A549 (cell line): Measurements from ENCODE around the gene ACRBP. TPM values are rescaled to one million over a fixed set of nuclear protein-coding genes. Genes with fewer than 3 reads are reported as not detected.

Experiments
- ATAC-seq, 2 experiments: fragments of 200-7000 bp in 1 of 2; fragments of >200 bp in 1 of 2; cut with Nextera tagmentation in 1 of 2; cut with Tn5 transposase in 1 of 2; 3 replicates each; pipeline versions ENCODE4 v1.8.0 to v1.9.1; 2018 to 2020; ENCODE audit warnings: mild to moderate bottlenecking in 1 of 2, moderate library complexity in 1 of 2
- CTCF ChIA-PET: fragments of 300-600 bp; sonication (Branson Sonifier 250); formaldehyde crosslinking; extraction: SDS; loops from one replicate; lab custom pipeline; 2021; ENCODE audit warnings: antibody characterized with exemption, inconsistent platforms; lab: Yijun Ruan, JAX
- POLR2A ChIA-PET: fragments of 350-600 bp; formaldehyde crosslinking; extraction: SDS; loops from one replicate; lab custom pipeline; 2021; ENCODE audit warnings: antibody characterized with exemption, inconsistent platforms; lab: Yijun Ruan, JAX
- DNase-seq, 2 experiments: peaks; one replicate each; pipeline versions ENCODE4 v3.0.0 to v3.0.0-alpha.2; 2011 to 2016; ENCODE audit warnings: low read depth in 1 of 2, low spot score in 1 of 2
- FAIRE-seq: peaks from 2 replicates; lab custom pipeline; 2011; peaks lifted over from hg19 to GRCh38; lab: Jason Lieb, UNC
- H3K27ac ChIP-seq, 2 experiments: fragments of >200 bp; sonication (Bioruptor Twin); formaldehyde crosslinking; 3 replicates each; pipeline ENCODE4 v1.5.1; 2016 to 2017
- H3K4me1 ChIP-seq: fragments of >200 bp; sonication (Bioruptor Twin); formaldehyde crosslinking; 3 replicates; pipeline ENCODE4 v1.6.1; 2016
- H3K4me2 ChIP-seq: fragments of >200 bp; sonication (Bioruptor Twin); formaldehyde crosslinking; 3 replicates; pipeline ENCODE4 v1.6.1; 2016
- H3K4me3 ChIP-seq: fragments of >200 bp; sonication (Bioruptor Twin); formaldehyde crosslinking; 3 replicates; pipeline ENCODE4 v1.5.1; 2016
- H3K9me3 ChIP-seq: fragments of >200 bp; sonication (Bioruptor Twin); formaldehyde crosslinking; 3 replicates; pipeline ENCODE4 v1.6.1; 2016
- BCL3 ChIP-seq: fragments of >200 bp; sonication (Bioruptor Twin); formaldehyde crosslinking; IDR thresholded peaks from 3 replicates; pipeline ENCODE4 v1.6.1; 2016
- CBX2 ChIP-seq: fragments of 200-600 bp; sonication (generic); IDR thresholded peaks from 2 replicates; pipeline ENCODE4 v1.6.1; 2016; ENCODE audit warnings: low read depth, mild to moderate bottlenecking, borderline replicate concordance
- CBX8 ChIP-seq: fragments of 200-600 bp; sonication (generic); IDR thresholded peaks from 2 replicates; pipeline ENCODE4 v1.6.1; 2016
- CHD4 ChIP-seq: fragments of 200-600 bp; sonication (generic); IDR thresholded peaks from 2 replicates; pipeline ENCODE4 v1.6.1; 2016; ENCODE audit warnings: antibody characterized with exemption, mild to moderate bottlenecking, borderline replicate concordance
- ELK1 ChIP-seq: fragments of 150-350 bp; IDR thresholded peaks from 2 replicates; pipeline ENCODE4 v1.6.1; 2014; ENCODE audit warnings: low read depth, mild to moderate bottlenecking, low read length
- FOXS1 ChIP-seq: fragments of 250-450 bp; sonication (Bioruptor Pico); IDR thresholded peaks from 2 replicates; pipeline ENCODE4 v1.5.0; 2020; ENCODE audit warnings: mild to moderate bottlenecking, moderate library complexity
- GATA3 ChIP-seq: IDR thresholded peaks from 2 replicates; pipeline ENCODE4 v1.6.1; 2012; ENCODE audit warnings: borderline replicate concordance
- HDAC2 ChIP-seq: fragments of 200-600 bp; sonication (generic); IDR thresholded peaks from 2 replicates; pipeline ENCODE4 v1.6.1; 2016
- HES2 ChIP-seq: fragments of >200 bp; sonication (Bioruptor Twin); formaldehyde crosslinking; IDR thresholded peaks from 2 replicates; pipeline ENCODE4 v1.6.1; 2016
- HEYL ChIP-seq: fragments of 250-450 bp; sonication (Bioruptor Pico); IDR thresholded peaks from 2 replicates; pipeline ENCODE4 v1.8.0; 2021; ENCODE audit warnings: mild to moderate bottlenecking, moderate library complexity
- HOXA7 ChIP-seq: fragments of 250-450 bp; sonication (Bioruptor Pico); IDR thresholded peaks from 2 replicates; pipeline ENCODE4 v1.5.0; 2020; ENCODE audit warnings: mild to moderate bottlenecking, moderate library complexity
- HOXB13 ChIP-seq: fragments of 250-450 bp; sonication (Bioruptor Pico); IDR thresholded peaks from 2 replicates; pipeline ENCODE4 v1.5.0; 2020; ENCODE audit warnings: low read depth, mild to moderate bottlenecking, moderate library complexity
- MAFK ChIP-seq: fragments of 450-650 bp; IDR thresholded peaks from 2 replicates; pipeline ENCODE4 v1.6.1; 2014; ENCODE audit not compliant: partially characterized antibody
- MYC ChIP-seq: IDR thresholded peaks from 2 replicates; pipeline ENCODE4 v1.6.1; 2012; ENCODE audit warnings: mild to moderate bottlenecking, inconsistent platforms, low read length, improper control_type of control experiment, borderline replicate concordance
- NPAS2 ChIP-seq: fragments of 250-450 bp; sonication (Bioruptor Pico); IDR thresholded peaks from 2 replicates; pipeline ENCODE4 v1.8.0; 2022; ENCODE audit warnings: mild to moderate bottlenecking, moderate library complexity, borderline replicate concordance
- PBX3 ChIP-seq: IDR thresholded peaks from 2 replicates; pipeline ENCODE4 v1.6.1; 2012
- PHF8 ChIP-seq: fragments of 200-600 bp; sonication (generic); IDR thresholded peaks from 2 replicates; pipeline ENCODE4 v1.6.1; 2016; ENCODE audit warnings: low read depth, mild to moderate bottlenecking, antibody characterized with exemption, moderate library complexity, borderline replicate concordance
- POLR2A ChIP-seq: IDR thresholded peaks from 2 replicates; pipeline ENCODE4 v1.6.1; 2012; ENCODE audit warnings: mild to moderate bottlenecking, low read length
- POLR2AphosphoS2 ChIP-seq: conservative IDR thresholded peaks from 2 replicates; pipeline ENCODE4 v1.6.1; 2012; ENCODE audit warnings: low read length, improper control_type of control experiment, inconsistent platforms
- RCOR1 ChIP-seq: fragments of 150-350 bp; IDR thresholded peaks from 2 replicates; pipeline ENCODE4 v1.6.1; 2014; ENCODE audit warnings: antibody characterized with exemption, low read length, low read depth
- RFX5 ChIP-seq: fragments of 450-650 bp; IDR thresholded peaks from 2 replicates; pipeline ENCODE4 v1.7.1; 2014; ENCODE audit warnings: antibody characterized with exemption, mild to moderate bottlenecking, moderate library complexity
- TFCP2L1 ChIP-seq: fragments of 250-450 bp; sonication (Bioruptor Pico); IDR thresholded peaks from 2 replicates; pipeline ENCODE4 v1.5.0; 2021; ENCODE audit warnings: mild to moderate bottlenecking
- TP53 ChIP-seq: fragments of 250-450 bp; sonication (Bioruptor Pico); IDR thresholded peaks from 2 replicates; pipeline ENCODE4 v1.5.0; 2021; ENCODE audit warnings: mild to moderate bottlenecking, moderate library complexity
- ZC3H11A ChIP-seq: fragments of 450-650 bp; IDR thresholded peaks from 2 replicates; pipeline ENCODE4 v1.6.1; 2014; ENCODE audit warnings: antibody characterized with exemption, mild to moderate bottlenecking
- ZNF302 ChIP-seq: fragments of 250-450 bp; sonication (Bioruptor Pico); IDR thresholded peaks from 2 replicates; pipeline ENCODE4 v1.9.0; 2021; ENCODE audit warnings: inconsistent platforms, mild to moderate bottlenecking, moderate library complexity
- WGBS: methylation state at CpG from one replicate; pipeline ENCODE4 v1.1.6; 2017; ENCODE audit errors: missing lambda C conversion rate; 5-methylcytosine and 5-hydroxymethylcytosine counted together
- polyA plus RNA-seq, 4 experiments: library from polyadenylated mRNA; depleted of rRNA in 3 of 4; stranded (reverse); fragments of >200 nt; fragmentation: RNase III in 1 of 4; extraction: RNeasy Plus Mini Kit Qiagen cat#74134 plus additional on column Dnase treatment in 1 of 4; gene quantifications; 2 replicates in 3 of 4; 3 replicates in 1 of 4; pipeline ENCODE4 v1.2.3, GENCODE V29; 2011 to 2017
- TF ChIP-seq, protein P1 (sequence below): IDR thresholded peaks from 2 replicates; pipeline ENCODE4 v1.6.1; 2012; ENCODE audit warnings: low read depth, borderline replicate concordance
- TF ChIP-seq, protein P2 (sequence below): IDR thresholded peaks from 2 replicates; pipeline ENCODE4 v1.6.1; 2012
- TF ChIP-seq, protein P3 (sequence below): fragments of 250-450 bp; sonication (Bioruptor Pico); IDR thresholded peaks from 2 replicates; pipeline ENCODE4 v1.5.0; 2021; ENCODE audit warnings: mild to moderate bottlenecking, moderate library complexity, borderline replicate concordance

The ACRBP gene
- polyA plus RNA-seq, 2 of the 4 experiments (the other 2 are of a cell fraction) = 0.34 to 0.70 TPM

GRCh38 chr12:6635375-6635855, 11.8 kb downstream of the ACRBP start:
- no peaks in the 10 kb centered on the region for H3K9me3 ChIP-seq
- WGBS = 60% methylated on average over 5 of the region's 5 CpGs
- H3K27ac ChIP-seq = peak overlapping the region; percentile 56 to 63; a peak in 4 of 6 replicates
- CTCF ChIA-PET = interaction anchor here (1.1 to 1.5 kb wide), 3 partner anchors 8 to 22 kb away, joined by 3 to 4 read pairs (median 3); no protein-coding TSS in a partner anchor
- FAIRE-seq = no peak
- no peak for DNase-seq
- peak overlapping the region; percentile 74 for H3K4me2 ChIP-seq
- TF ChIP-seq MYC (no peak), HDAC2 (no peak), POLR2A (no peak), CBX8 (no peak), TFCP2L1 (CRISPR knock-in tag) (no peak), CBX2 (no peak), TP53 (CRISPR knock-in tag) (no peak), RFX5 (no peak), HOXA7 (CRISPR knock-in tag) (no peak), HEYL (CRISPR knock-in tag) (no peak), ELK1 (no peak), ZNF302 (CRISPR knock-in tag) (no peak), GATA3 (no peak)
- TF ChIP-seq, protein P1, sequence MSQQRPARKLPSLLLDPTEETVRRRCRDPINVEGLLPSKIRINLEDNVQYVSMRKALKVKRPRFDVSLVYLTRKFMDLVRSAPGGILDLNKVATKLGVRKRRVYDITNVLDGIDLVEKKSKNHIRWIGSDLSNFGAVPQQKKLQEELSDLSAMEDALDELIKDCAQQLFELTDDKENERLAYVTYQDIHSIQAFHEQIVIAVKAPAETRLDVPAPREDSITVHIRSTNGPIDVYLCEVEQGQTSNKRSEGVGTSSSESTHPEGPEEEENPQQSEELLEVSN = no peak
- TF ChIP-seq, protein P2, sequence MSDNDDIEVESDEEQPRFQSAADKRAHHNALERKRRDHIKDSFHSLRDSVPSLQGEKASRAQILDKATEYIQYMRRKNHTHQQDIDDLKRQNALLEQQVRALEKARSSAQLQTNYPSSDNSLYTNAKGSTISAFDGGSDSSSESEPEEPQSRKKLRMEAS = no peak
- peaks cover 26% of the 10 kb centered on the region for H3K4me1 ChIP-seq
- POLR2A ChIA-PET = interaction anchor here (0.7 kb wide), 1 partner anchor 54 kb away, joined by 3 read pairs; the partner anchor contains the start of gene ZNF384
- no peak overlapping the region for H3K4me3 ChIP-seq
- ATAC-seq = no peak

- FAIRE-seq (no peak), DNase-seq (no peak), ATAC-seq (peak; percentile 32 to 44; a peak in 5 of 6 replicates)
- H3K27ac ChIP-seq = peak overlapping the region in 1 of 2 experiments; percentile 61; a peak in 2 of 6 replicates
- peak overlapping the region; percentile 35 for H3K4me2 ChIP-seq
- no peaks in the 10 kb centered on the region for H3K9me3 ChIP-seq
- 65% methylated on average over 21 of the region's 21 CpGs for WGBS
- H3K4me1 ChIP-seq = peaks cover 26% of the 10 kb centered on the region
- POLR2A ChIA-PET = no interaction called here
- CTCF ChIA-PET = interaction anchor here (0.8 to 2.6 kb wide), 4 partner anchors 8 to 240 kb away, joined by 3 to 9 read pairs (median 6); no protein-coding TSS in a partner anchor
- no peak overlapping the region for H3K4me3 ChIP-seq
- TF ChIP-seq POLR2AphosphoS2 = no peak
- TF ChIP-seq PBX3 = no peak
- TF ChIP-seq HOXB13 (CRISPR knock-in tag) = no peak
- TF ChIP-seq NPAS2 (CRISPR knock-in tag) = no peak
- no peak for TF ChIP-seq HES2
- TF ChIP-seq RFX5 = no peak
- TF ChIP-seq ZC3H11A = no peak
- TF ChIP-seq RCOR1 = no peak
- no peak for TF ChIP-seq FOXS1 (CRISPR knock-in tag)
- TF ChIP-seq, protein P1 = no peak
- no peak for TF ChIP-seq ZNF302 (CRISPR knock-in tag)
- TF ChIP-seq HOXA7 (CRISPR knock-in tag) = no peak
- TF ChIP-seq BCL3 = no peak
- no peak for TF ChIP-seq PHF8
- TF ChIP-seq, protein P3, sequence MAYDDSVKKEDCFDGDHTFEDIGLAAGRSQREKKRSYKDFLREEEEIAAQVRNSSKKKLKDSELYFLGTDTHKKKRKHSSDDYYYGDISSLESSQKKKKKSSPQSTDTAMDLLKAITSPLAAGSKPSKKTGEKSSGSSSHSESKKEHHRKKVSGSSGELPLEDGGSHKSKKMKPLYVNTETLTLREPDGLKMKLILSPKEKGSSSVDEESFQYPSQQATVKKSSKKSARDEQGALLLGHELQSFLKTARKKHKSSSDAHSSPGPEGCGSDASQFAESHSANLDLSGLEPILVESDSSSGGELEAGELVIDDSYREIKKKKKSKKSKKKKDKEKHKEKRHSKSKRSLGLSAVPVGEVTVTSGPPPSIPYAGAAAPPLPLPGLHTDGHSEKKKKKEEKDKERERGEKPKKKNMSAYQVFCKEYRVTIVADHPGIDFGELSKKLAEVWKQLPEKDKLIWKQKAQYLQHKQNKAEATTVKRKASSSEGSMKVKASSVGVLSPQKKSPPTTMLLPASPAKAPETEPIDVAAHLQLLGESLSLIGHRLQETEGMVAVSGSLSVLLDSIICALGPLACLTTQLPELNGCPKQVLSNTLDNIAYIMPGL = no peak
- TF ChIP-seq MAFK = no peak
- no peak for TF ChIP-seq MYC
- no peak for TF ChIP-seq CBX8
- TF ChIP-seq CHD4 = no peak
Observed at GRCh38 chr12:6632026-6632983, 14.9 kb downstream of the ACRBP start.
